HL-60/S4 treated with phorbol 12-myristate 13-acetate at 8.2 ng/mL for 4 days and 3 days (cell line): ENCODE measurements around the gene NFIA.

Experiments
- in situ Hi-C: fragments of 300-500 bp; cut with MboI; formaldehyde crosslinking; loops from 2 replicates; pipeline ENCODE4 v1.15.0; 2022; ENCODE audit warnings: low sequenced_read_pairs

The NFIA gene

DNA sequence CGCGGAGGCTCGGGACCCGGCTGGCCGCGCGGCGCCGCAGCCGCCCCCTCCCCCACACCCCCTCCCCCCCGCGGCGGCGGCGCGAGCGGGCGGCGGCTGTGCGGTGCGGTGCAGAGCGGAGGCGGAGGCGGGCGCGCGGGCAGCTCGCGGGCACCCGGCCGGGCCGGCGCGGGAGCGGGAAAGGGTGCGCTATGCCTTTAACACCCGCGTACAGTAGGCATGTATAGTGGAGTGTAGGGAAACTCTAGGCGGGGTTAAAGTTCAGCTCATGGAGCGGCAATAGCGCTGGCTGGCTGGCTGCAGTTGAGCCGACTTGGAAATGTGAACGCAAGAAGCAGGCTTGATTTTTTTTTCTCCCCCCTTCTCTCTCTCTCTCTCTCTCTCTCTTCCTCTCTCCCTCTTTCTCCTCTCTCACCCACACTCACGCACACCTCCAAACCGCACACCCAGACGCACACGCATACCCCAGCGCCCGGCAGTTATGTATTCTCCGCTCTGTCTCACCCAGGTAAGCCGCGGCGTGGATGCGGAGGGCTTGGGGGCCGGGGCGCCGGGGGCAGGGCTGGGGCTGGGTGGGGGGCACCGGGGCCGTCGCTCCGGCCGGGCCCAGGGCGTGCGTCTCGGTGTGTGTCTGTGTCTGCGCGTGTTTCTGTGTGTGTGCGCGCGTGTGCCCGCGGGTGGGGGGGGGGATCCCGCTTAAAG, at the start of gene NFIA:
Gene NFIA (plus strand): TSS at position 251 of the 702 bp plus-strand sequence.
- in situ Hi-C loops: no loop called here

DNA sequence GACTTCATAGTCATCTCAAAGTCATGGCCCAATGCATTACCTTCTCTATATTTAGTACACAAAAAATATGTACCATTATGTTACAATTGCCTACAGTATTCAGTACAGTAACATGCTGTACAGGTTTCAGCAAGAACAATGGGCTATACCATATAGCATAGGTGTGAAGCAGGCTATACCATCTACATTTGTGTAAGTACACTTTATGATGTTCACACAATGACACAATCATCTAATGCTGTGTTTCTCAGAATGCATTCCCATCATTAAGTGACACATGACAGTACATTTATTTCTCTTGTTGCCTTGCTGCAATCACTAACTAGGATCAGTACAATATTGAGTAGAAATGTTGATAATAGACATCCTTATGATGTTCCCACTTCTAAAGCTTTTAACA, 46.5 kb upstream of the NFIA start:
- in situ Hi-C loops: no loop called here

DNA sequence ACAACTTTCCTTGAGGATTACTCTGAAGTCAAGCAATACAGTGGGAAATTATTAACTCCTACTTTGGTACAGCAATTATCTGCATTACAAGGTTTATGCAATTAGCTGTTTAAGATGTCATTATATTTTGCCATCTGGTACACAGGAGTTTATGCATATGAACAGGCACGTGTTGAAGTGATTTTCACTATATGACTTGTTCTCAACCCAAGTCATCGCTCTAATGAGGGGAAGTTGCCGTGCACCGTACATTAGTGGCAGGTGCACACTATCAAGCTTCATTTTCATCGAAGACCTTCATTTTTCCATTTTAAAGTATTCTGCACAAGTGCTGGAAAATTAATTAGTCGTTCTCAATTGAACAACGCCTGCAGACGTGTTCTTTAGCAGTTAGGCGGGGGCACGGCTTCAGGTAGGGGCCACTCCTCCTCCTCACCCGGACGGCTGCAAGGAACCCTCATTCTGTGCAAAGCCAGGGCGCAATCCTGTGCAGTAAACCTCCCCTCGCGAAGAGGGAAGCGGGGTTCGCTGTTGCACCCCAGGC, 39.8 kb upstream of the NFIA start:
- in situ Hi-C loops: no loop called here

GRCh38 chr1:61043010-61043820, 39.1 kb upstream of the NFIA start:
- in situ Hi-C loops: no loop called here

DNA sequence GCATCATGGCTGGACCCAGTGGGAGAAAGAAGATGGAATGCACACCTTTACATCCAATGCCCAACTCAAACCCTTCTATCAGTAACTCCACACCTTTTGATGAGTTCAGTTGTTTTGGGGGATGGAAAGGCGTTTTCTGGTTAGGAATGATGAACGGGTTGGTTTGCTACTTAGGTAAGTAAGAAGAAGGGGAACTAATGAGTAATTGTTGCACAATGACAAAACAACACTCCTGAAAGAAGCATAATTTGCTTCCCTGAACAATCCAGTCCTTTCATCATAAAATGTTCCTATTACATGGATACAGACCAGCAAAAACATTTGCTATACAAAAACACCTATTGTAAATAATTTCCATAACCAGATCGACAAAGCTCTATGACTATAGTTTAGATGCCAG, 35.9 kb upstream of the NFIA start:
- in situ Hi-C loops: no loop called here

- in situ Hi-C loops: no loop called here
These were observed 35.3 kb upstream of the NFIA start for GRCh38 chr1:61047061-61047460.

DNA sequence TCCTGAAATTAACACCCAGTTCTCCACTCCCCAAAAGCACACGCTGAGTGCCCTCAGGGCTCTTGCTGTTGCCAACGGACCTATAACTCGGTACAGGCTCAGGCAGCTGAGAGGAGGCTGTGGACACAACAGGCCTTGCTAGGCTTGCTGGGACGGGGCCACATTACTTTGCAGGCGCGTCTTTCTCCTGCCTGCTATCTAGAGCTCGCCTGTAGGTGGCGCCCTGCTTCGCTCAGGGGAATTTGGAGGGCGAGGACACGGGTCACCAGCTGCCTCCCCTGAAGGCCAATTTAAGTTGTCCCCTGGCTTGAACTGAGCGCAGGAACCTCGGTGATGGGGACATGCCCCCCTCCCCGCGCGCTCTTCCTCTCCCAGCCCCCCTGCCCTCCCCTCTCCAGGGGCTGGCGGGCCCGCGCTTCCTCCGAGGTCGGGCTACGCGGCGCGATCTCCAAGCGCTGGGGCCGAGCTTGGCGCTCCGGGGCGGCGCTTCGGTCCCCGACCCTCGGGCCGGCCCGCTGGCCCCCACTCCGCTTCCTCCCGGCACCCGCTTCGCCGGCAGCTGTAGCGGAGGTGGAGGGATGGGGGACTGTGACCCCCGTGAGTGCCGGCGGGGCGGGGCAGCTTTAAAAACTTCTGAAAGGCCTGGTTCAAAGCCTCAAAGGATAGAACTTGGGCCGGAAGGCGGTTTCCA, 32.4 kb upstream of the NFIA start:
- in situ Hi-C loops: no loop called here

DNA sequence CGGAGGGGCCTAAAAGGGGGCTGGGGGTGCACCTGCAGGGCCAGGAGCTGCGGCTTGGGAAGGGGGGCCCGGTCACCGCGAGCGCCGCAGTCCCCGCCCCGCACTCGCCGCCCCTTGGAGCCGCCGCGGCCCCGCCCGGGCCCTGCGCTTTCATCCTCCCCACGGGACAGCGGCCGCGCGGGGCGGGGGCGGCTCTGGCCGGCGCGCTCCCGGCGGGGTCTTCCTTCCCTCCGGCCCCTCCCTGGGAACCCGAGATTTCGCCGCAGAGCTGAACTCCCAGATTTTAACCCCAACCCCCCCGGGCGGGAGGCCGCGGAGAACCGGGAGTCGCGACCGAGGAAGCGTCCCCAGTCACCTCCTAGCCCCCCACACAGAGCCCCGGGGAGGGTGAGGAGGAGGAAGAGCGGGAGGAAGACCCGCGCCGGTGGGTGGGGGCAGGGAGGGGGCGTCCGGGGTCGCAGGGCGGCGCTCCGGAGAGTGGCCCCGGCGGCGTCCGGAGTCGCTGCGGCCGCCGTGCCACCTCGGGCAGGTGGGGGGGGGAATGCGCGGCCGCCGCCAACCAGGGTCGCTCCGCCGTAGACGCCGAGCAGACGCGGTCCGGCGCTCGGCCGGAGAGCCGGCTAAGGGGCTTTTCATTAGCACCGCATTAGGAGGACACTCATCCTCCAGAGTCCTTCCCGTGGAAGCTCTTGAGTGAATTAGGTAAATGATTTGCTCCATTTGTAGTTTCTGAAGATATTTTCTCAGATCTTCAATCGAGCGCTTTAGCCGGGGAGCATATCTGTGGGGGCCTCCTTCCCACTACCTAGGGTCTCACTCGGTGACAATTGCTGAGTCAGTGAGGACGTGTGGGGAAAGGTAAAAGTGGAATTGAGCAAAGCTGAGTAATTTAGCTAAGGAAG, 31.6 kb upstream of the NFIA start:
- in situ Hi-C loops: no loop called here

DNA sequence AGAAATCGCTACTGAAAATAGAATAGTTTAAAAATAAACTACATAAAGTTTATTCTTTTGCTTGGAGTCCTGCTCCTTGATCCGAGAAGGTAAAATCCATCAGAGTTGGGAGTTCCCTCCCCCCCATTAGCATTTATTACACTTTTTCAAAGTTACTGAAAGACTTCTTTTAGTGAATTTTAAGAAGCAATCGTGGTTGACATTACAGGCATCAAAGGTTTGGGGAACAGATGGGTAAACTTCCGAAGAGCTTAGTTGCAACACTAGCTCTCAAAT, 31.0 kb upstream of the NFIA start:
- in situ Hi-C loops: no loop called here

DNA sequence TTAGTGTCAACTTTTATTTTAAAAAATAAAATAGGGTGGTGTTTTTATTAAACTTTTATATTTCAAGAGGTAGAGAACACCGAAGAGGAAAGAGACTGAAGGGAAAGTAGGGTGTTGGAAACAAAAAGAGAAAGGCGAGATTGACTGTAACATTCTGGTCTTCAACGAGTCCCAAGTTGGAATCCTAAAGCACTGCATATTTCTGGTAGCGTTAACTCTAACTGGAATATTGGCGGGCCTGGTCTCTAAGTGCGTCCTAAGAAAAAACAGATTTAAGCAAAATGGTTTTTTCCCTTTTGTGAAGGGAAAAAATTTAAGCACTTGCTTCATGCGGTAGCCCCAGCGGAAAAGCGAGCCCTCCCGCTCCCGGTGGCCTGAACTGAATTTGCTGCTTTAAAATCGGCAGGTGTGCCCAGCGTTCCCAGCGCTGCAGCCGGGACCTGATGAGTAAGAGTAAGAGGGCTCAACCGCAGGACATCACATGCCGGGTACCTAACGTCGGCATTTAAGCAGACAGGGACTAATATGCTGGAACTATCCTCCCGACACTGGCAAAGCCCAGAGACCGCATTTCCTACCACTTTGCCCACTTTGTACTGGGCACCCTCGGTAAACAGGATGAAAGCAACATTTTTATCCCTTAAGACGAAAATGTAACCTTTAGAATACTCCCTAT, 30.5 kb upstream of the NFIA start:
- in situ Hi-C loops: no loop called here

DNA sequence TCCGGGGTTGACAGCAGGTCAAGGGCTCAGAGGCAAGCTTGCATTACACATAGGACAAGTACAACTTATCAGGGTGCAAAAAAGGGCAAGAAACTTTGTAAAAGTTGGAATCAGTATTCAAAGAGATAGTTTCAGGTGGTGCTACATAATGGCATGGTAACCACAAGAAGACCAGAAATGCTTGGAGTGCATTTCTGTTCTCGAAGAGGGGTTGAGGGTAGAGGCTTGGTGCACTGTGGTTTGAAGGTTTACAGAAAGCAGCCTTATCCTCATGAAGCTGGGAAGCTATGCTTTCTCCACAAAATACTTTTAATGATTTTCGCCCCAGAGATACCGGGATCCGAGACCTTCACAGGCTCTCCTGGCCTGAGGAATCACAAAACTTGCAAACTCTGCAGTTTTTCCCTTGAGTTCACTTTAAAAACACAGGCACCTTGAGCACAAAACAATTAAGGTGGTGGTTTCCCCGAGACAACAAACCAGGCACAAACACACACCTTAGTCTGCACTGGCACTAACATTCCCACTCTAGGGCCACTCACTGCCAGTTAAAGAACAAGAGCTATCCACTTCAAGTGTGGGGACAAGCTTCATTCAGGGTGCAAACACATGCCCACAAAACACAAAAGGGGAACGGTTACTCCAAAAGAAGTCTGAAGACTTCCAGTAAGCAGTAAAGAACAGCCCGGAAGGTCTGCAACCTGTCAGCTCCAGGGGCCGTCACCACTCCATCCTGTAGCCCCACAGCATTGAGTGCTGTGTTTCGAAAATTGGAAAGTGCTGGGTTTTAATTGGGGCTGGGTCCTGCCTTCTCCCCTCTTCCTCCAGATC, 29.8 kb upstream of the NFIA start:
- in situ Hi-C loops: no loop called here

- in situ Hi-C loops: no loop called here
These were observed 29.1 kb upstream of the NFIA start for GRCh38 chr1:61053226-61053711.

DNA sequence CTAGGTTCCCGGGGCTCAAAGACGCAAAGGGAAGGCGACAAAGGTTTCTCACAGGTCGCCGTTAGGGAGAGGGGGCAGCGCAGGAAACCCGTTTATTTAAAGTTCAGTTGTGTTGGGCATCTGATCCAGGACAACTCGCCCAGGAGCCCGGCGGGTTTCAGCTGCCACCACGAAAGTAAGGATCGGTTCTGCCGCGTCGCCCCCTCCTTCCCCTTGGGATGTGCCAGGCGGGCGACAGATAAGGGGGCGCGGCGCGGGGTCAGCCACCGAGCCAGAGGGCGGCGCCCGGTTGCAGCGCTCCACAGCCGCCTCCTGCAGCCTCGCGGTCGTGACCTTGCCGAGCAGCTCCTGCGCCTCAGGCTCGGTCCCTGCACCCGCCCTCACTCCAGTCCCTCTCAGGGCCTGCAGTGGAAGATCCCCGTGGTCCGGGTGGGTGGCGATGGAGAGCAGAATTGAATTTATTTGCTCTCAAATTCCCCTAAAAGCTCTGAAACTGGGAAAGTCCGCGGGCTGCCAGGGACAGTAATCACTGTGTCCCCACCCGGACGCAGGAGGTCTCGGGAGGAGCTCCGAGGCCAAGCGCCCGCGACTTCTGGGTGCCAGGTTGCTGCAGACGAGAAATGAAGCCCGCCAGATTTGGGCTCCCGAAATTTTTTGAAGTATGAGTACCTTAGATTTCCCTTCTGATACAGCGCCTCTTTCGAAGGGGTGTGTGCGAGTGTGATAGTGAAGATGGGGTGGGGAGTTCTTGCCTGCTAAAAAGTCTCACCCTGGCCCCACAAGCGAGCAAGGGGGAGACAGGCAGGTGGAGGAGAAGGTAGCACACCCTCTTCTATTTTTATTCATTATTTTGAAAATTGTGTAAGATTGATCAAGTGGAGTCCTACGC, 28.4 kb upstream of the NFIA start:
- in situ Hi-C loops: no loop called here

DNA sequence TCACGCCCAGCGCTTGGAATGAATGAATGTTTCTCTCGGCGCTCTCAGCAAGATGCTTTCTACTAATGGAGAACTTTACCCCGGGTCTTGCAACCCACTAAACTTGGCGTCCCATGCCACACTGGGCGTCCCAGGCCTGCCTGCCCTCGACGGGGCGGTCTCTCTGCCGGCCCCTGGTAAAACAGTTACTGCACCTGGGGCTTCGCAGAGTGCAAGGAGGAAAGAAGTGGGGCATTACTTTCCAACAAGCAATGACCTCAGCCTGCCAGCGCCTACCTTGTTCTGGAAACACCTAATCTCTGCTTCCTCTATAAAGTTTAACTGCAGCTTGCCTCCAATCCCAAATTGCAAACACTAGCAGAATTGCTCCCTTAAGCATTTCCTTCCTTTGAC, 27.8 kb upstream of the NFIA start:
- in situ Hi-C loops: no loop called here

DNA sequence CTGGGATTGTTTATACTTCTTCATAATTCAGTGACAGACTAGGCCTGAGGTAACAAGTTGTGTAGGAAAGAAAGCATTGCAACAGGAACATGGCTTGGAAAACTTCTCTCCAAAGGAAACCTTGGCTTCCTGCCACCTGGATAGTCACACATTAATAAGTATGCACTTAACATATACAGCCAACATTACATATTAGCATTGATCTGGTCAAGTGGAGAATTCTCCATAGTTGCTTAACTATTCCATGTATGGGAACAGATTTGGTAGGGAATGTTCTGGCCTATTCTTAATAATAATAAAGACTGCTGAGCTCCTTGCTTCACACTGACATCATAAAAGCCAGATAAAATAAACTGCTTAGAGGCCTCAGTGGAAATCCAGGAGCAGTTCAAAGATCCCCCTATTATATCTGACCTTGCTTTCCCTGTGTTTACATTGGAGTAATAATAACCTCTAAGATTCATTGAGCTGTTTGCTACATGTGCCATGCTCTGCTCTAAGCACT, 27.2 kb upstream of the NFIA start:
- in situ Hi-C loops: no loop called here

GRCh38 chr1:61056196-61056572, 26.2 kb upstream of the NFIA start:
- in situ Hi-C loops: no loop called here

DNA sequence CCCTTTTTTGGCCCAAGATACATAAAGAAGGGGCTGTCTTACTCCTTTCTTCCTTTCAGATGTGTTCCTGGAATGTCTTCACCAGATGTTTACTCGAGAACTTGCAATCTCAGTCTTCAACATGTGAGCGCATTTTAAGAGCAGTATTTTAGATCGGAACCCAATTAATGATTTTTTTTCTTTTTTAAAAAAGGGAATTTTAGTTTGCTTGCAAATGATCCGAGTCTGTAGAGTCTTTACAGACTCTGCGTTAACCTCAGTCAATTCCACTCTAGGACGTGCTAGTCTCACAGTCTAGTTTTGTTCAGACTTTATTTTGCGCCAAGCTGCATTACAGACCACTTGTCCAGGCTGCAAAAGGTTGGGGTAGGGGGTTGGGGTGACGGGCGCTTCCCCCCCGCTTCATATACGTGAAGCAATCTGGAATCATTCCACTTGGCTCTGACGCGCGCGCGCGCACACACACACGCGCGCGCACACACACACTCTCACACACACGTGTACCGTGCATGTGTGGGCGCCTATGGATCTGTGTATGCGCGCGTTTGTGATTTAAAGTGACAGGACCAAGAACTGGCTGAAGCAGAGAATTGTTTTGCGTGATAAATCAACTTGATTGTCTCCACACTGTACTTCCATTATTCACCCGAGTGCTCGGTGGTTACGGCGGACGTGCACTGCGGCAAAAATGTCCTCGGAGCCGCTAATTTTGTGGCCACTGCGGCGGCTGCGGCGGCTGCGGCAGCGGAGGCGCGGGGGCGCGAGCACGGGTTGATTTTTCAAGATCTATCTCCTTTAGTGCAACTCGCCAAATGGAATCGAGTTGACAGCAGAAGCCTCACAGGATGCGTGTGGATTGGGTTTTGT, 25.6 kb upstream of the NFIA start:
- in situ Hi-C loops: no loop called here
